NCI-H146 treated with DMSO at 0.1 percent for 48 hours (cell line): ENCODE data around the gene SIX4.
"Not testable (repeated sequence)": the region's sequence is repeated elsewhere in the genome, so short reads cannot be mapped to it uniquely, and the experiment has no call there.

Experiments
- DNase-seq: peaks from one replicate; lab custom pipeline; 2025; ENCODE audit not compliant: unreplicated experiment; lab: John Stamatoyannopoulos, UW

SIX4 gene

DNA sequence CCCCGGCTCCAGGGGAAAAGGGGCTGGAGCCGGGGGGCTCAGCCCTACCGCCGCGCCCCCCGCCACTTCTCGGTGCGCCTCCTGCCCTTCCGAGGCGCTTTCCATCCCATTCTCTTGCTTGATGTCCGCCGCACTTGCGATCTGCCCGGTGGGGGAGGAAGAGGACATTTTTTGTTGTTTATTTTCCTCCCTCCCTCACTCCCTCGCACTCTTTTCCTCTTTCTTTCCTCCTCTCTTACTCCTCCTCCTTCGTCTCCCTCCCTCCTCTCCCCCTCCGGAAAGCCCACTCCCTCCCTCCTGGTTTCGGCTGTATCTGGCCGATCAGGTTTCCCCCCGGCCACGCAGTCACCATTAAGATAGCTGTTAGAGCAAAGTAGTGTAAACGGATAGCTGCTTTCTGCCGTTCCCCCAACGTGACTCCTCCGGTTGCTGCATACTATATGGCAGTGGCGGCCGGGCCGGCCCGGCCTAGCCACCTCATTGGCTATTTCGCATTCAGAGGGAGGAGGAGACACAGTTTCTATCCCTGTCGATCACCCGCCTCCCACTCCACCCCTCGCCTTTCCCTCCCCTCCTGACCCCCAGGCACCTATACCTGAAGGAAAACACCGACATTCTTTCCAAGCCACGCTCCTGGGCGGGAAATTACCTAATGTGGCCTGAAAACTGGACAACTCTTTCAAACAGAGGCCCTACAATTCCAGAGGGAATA, at the start of gene SIX4:
TSS of gene SIX4 (minus strand) at position 445 of the 712 bp plus-strand sequence. CDS start at position 168, 277 bp downstream.
- DNase-seq: peak; percentile 81

GRCh38 chr14:60773558-60773957, 49.4 kb upstream of the SIX4 start:
- DNase-seq: no peak

- no peak for DNase-seq
Observed at GRCh38 chr14:60771117-60771516, 47.0 kb upstream of the SIX4 start.

DNA sequence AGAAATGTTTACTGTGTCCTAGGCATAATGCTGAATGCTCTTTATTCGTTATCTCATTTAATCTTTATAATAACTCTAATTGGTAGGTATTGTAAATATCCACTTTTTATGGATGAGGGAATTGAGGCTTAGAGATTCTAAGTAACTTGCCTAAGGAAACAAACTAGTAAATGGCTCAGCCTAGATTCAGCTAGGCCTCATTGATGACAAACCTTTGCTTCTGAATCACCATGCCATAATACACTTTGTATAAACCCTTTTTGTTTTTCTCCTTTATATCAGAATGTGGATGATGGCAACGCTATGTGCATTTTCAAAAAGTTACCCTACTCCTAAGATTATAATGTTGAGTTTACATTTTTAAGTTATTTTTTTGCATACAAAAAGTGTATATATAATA, 44.5 kb upstream of the SIX4 start:
- DNase-seq: no peak

GRCh38 chr14:60760644-60761364, 36.7 kb upstream of the SIX4 start:
- peak; percentile 94 for DNase-seq

GRCh38 chr14:60760209-60760608, 36.1 kb upstream of the SIX4 start:
- DNase-seq: no peak

- peak; percentile 20 for DNase-seq
Observed at GRCh38 chr14:60758885-60759284, 34.7 kb upstream of the SIX4 start.

DNA sequence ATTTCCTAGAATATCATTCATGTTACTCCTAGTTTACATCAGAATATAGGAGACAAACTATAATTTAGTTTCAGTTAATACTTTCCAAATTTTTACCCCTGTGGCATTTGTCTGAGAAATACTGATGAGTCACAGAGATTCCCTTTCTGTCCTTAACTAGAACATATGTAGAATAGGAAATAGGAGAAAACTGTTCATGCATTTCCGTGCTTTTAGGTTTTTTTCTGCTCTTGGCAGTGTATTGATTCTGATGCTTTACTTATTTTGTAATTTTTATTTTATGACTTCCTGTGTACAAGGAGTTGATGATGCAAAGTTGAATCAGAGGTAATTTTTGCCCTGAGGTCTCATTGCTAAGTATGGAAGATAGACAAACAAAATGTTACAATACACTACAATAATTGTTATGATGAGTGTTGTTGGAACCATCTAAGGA, 33.4 kb upstream of the SIX4 start:
- no peak for DNase-seq

DNA sequence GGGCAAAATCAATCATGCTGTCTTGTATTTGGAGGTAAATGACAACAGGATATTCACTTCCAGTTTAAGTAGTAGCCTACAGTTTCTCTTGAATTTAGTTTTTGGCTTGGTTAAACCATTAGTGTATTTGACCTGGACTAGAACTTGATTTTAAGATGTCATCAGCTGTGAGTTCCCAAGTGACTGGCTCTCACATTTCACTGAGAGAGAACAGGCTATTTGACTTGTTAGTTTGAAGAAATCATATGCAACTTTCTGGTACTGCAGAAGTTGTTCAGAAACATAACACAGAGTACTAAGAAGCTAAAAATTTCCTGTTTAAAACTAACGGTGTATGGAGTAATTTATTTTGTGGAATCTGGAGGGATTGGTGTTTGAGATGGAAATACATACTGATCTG, 32.7 kb upstream of the SIX4 start:
- DNase-seq: no peak

DNA sequence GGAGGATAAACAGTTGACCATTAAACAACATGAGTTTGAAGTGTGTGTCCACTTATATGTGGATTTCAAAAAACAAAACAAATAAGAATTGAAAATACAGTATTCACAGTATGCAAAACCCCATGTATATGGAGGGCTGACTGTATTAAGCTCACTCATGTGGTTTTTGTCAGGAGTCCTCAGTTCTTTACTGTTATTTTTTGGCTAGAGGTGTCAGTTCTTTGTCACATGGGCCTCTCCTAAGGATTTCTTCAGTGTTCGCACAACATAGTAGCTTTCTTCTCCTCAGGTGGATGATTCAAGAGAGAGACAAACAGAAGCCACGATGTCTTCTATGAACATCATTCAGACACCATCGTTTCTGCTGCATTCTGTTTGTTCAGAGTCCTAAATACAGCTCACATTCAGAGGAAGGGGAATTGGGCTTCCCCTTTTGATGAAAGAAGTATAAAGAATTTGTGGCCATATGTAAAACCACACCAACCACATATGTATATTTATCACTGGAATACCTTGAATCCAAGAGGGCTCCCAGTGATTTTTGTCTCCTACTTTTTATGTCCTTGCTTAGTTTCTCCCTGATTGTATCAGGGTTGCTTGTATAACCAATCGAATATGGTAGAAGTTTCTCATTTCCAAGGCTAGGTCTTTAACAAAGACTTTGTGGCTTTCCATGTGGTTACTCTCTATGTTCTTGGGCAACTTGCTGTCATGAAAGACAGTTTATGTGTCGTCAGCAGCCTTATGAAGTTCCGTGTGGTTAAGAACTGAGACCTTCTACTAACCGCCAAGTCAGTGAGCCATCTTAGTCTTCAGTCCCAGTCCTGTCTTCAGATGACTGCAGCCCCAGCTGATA, 29.3 kb upstream of the SIX4 start:
- DNase-seq: no peak

DNA sequence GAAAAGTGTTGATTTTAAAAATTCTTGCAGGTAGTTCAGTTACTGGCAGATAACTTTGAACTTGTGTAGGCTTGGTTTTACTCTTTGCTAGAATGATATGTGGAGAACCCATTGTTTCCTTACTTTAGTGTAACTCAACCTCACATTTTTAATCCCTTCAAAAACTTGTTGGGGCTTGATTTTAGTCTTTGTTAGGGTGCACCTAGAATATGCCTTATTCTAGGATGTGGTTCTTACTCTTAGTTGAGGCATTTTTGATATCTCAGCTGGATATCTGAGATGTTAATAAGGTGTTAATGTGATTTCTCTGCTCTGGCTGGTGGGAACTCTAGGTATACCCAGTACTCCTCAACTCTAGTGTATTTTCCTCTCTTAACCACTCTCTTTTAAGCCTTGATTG, 20.4 kb upstream of the SIX4 start:
- no peak for DNase-seq

DNA sequence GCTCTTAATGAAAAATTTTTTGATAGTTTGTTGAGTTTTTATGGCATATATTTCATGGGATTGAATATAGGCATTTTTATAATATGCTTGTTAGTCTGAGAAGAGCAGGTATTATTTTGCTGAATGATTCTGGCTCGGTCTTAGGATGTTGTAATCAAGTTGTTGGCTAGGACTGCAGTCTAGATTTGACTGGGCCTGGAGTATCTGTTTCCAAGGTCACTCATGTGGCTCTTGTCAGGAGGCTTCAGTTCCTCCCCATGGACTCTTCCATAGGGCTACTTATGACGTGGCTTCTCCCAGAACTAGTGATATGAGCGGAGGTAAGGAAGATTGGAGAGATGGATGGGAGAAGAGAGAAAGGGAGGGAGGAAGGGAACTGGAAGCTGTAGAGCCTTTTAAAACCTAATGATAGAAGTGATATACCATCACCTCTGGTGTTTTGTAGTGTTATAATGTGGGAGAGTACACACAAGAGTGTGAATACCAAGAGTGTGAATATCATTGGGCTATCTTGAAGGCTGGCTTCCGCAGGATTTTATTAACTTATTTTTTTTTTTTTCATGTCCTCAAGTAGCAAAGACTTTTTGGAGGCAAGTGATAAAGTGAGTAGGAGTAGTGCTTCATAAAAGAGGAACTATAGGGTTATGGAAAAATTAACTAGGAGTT, 14.8 kb upstream of the SIX4 start:
- DNase-seq: no peak

- DNase-seq: no peak
Observed at GRCh38 chr14:60736494-60736893, 12.3 kb upstream of the SIX4 start.

- no peak for DNase-seq
Observed at GRCh38 chr14:60735416-60735815, 11.3 kb upstream of the SIX4 start.

DNA sequence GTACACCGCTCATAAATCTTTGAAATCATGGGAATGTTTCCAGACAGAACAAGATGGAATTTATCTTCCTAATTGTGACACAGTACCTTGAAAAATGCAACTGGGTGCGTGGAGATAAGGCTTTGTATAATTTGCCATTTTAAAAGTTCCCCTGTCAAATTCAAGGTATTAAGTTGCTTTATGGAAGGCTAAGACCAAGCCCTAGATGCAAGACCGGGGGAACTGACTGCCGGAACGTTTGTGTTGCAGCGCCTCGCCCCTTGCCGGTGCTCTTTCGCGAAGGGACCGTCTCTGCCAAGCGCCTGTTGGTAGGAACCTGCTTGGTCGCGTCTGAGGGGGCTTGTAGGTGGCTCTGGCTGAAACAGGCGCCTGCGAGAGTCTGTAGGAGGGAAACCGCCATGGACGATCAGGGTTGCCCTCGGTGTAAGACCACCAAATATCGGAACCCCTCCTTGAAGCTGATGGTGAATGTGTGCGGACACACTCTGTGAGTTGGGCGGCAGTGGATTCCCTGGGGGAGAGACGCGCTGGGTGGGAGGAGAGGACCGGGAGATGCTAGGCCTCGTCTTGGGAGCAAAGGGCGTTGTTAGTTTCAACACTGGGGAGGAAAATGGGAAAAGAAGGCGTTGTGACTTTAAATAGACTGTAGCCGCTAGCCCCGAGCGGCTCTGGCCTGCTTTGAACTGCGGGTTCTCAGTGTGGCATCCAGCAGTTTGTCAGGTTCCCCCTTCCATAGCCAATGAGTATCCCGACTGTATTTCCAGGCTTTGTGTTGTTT, 10.5 kb upstream of the SIX4 start, which contains the start of gene MNAT1:
TSS of gene MNAT1 (plus strand) at position 297 of the 778 bp plus-strand sequence. CDS start at position 399, 102 bp downstream.
- DNase-seq: peak; percentile 43

DNA sequence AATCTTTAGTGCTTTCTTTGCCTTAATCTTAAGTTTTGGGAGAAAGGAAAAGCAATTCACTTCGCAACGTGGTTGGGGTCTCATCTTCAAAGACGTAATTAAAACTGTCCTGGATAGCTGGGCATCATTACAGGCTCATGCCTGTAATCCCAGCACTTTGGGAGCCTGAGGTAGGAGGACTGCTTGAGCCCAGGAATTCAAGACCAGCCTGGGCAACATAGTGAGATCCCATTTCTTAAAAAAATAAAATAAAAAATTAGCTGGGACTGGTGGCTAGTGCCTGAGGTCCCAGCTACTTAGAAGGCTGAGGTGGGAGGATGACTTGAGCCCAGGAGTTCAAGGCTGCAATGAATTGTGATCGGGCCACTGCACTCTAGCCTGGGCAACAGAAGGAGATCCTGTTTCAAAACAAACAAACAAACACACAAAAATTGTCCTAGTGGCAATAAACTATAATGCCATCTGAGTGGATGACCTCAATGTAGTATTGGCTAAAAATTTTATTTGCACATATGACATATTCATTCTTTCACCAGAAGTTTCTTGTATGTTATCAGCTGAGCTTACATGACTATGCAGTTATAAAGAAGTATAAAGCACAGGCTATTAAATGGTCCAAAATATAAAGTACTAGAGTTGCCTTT, 8.8 kb upstream of the SIX4 start:
- DNase-seq: no peak

GRCh38 chr14:60731291-60731690, 7.1 kb upstream of the SIX4 start:
- DNase-seq: not testable (repeated sequence)

- no peak for DNase-seq
Observed at GRCh38 chr14:60723116-60723906, 840 bp downstream of the SIX4 start.
